ENCODE measurements around the gene PTPRM. TPM values are rescaled to one million over a fixed set of nuclear protein-coding genes. Genes with fewer than 3 reads are reported as not detected.

The PTPRM gene
- total RNA-seq, 1 donor from 2014 or later: 104 TPM

DNA sequence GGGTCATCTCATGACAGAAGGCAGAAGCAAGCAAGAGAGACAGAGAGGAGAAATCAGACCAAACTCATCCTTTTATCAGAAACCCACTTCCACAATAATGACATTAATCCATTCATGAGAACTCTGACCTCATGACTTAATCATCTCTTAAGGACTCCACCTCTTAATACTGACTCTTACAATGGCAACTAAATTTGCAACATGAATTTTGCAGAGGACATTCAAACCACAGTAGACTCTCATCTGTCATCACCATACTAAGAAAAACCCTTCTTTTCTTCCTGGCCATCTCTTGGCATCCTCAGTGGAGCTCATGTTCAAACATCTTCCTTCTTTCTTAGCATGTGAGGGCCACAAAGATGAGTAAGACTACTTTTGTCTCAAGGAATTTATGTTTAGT, 565.9 kb downstream of the PTPRM start:
- no peak for DNase-seq

DNA sequence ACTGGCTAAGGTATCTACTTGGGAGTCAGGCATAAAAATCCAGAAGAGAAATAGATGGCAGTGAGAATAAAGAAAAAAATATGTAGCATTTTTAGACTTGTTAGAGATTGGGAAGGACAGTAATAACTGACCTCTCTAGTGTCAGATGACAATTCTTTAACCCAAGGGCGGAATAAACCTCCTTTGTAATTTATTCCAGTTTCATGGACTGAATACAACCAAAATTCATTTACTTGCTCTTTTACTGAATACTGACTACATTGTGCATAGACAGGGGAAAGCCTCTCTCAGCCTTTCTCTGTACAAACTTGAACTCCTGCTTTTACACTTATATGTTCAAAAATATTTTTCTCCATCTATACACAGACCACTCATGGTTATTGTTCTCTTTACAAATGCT, 566.8 kb downstream of the PTPRM start:
- DNase-seq: no peak

DNA sequence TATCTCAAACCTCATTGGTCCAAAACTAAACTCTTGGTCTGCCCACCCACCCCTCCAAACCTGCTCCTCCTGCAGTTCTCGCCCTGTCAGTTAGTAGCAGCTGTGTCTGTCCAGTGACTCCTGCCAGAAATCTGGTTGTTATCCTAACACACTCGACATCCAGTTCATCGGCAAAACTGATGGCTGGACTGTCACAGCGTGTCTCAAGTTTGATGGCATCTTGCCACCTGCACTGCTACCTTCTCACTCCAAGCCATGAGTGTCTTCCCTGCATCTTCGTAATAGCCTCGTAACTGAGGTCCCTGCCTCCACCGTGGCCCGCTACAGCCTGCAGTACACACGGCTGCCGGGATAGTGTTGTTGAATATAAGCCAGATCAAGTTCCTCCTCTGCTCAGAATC, 572.0 kb downstream of the PTPRM start:
- no peak for DNase-seq

DNA sequence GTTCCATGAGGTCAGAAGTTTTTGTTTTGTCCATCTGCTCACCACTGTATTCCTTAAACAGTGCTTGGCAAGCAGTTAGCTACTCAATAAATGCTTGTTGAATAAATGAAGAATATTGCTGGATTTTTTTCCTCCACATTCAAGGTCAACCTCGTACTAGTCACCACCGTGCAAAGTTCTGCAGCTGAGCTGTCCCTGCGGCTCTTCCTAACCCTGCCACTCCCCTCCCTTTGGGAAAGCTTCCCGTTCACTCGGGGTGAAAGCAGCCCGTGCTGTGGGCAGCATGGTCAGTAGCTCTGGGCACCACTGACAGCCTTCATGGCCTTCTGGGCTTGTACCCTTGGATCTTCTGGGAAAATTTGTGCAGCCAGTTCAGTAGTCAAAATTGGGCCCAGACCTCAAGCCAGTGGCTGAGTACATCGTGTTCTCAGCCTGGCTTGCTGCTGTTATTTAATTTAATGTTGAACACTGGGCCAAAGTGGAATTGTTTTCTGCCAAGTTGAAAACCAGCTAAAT, 572.8 kb downstream of the PTPRM start:
- DNase-seq: no peak

DNA sequence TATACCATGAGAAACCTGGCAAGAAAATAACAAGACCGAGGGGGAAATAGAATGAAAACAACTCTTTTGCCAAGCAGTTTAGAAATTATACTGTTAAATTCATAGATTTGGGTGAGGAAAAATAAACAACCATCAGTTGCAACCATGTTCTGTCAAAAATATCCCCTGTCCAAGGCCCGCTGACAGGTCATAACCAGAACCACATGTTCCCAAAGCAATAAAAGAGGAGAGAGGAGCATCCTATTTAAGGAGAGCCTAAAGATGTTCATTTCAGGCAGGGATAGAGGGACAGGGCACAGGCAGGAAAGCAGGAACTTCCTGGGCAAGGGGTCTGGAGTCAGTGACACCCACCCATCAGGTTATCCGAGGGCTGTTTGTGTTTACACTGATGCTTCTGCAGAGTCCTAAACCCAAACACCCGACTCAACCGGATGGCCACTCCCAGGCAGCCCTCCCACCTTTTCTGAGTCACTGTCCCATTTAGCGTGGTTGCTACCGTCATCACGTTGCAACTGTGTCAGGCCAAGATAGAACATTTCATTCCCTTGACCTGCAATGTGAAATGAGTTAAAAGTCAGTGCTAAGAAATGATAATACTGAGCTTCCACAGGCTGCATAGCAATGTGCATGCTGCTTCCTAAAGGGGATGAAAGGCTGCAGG, 573.9 kb downstream of the PTPRM start:
- peak; percentile 34 for DNase-seq

DNA sequence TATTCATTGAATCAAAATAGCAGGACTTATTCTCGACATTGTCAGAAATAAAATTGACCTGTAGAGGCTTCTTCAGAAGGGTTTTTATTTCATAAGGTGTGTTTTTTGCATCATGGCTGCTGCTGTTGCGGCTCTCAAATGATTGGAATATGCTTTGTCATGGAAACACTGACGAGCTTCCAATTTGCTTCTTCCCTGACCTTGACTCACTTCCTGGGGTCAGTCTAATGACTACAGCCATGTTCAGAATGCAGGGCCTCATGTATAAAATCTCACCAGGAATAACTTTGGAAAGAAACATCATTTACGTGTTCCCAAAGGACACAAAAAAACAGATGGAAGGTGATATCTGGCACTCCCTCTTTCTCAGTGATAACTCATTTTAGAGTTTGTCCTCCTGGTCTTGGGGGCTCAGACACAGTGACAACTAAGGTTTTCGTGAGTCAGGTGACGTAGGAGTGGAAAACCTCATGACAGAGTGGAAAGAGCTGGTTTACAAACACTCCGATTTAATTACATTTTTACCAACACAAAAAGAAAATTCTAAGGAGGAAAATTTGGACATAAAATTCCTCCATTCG, 575.1 kb downstream of the PTPRM start:
- DNase-seq: peak; percentile 85

DNA sequence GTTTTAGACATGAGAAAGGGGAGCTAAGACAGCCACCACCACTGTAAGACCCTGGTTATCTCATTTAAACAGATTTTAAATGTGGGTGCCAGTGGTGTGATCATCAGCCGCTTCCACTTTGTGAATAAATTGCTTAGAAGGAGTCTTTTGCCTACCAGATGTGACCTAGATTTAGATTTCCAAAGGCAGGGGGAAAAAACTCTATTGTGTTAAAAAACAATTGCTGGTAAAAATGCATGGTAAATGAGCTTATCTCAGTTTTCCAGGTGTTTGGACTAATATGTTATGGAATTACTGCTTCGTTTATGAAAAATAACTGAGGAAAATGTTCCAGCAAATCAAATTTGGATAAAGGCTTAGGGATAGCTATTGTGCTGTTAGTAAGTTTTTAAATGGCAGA, 575.8 kb downstream of the PTPRM start:
- DNase-seq: peak; percentile 68

DNA sequence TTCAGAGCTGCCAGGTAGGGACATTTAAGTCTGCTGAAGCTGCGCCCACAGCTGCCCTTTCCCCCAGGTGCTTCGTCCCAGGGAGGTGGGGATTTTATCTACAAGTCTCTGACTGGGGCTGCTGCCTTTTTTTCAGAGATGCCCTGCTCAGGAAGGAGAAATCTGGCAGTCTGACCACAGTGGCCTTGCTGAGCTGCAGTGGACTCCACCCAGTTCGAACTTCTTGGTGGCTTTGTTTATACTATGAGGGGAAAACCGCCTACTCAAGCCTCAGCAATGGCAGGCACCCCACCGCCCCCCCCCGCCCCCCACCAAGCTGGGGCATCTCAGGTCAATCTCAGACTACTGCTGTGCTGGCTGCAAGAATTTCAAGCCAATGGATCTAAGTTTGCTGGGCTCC, 584.1 kb downstream of the PTPRM start:
- DNase-seq: no peak

DNA sequence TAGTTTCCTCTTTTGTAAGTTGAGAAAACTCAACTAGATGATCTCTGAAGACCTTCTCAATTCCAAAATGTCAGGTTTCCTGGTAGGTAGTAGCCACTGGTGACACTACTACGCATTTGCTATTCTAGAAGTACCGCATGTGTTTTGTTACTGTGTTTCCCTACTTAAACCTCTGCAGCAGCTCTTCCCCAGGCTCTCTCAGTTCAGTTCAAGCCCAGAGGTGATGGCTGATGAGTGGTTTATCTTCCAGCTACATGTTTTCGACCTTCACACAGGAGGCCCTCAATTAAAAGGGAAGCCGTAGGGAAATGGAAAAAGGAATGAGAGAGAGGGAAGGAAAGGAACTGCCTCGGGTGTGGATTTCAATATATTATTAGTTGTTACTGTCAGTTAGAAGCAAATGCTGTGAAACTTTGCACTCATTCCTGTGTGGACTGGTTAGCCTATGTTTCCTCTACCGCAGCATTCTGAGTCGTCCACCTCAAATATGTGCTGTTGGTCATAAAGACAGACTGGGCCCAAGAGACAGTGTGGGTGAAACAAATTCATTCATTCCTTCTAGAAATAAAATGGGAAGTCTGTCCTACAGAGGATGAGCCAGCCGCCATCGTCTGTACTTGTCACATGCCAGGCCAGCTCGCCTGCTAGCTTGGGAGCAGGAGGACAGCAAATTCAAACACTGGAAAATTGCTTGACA, 586.9 kb downstream of the PTPRM start:
- DNase-seq: no peak

DNA sequence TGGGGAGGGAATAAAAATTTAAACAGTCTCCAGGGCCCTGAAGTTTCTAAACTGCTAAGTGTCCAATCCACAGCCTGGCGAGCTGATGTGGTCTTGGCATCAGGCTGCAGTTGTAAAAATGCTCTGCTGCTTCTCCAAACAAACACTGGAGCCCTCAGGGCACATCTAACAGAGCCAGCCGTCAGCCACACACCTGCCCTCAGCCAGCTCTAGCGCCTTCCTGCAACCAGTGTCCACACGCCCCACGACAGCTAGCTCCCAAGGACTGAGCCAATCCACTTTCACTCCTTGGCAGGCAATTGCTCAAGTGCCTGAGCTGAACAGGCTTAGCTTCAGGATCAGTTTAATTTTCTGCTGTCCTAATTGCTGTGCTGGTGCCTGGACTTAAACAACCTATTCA, 595.7 kb downstream of the PTPRM start:
- DNase-seq: no peak

DNA sequence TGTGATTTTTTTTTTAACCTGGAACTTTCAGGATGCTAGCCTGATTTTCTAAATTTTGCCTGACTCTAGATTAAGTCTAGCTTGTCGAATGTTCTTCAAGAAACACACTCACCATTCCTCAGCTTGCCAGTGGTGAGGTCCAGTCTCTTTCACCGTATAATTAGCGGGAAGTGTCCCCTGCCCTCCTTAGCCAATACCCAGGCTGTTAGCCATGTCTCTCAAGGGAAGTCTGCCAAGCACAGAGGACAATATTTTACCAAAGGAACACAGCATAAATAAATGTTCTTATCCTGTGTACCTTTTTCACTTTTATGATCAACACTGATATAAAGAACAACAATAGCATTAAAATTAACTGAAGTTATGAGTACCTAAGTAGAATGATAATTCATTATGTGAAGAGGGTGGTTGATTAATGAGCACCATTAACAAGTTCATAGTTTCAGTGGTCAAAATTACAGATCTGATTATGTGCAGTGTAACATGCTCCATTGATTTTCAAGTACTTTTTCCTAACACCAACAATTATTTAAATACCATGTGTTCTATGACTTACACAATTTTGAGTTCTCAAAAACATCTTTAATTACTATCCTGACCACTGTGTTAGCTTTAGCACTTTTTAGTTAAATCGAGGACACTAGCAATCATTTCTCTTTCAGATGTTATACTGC, 596.3 kb downstream of the PTPRM start:
- no peak for DNase-seq

DNA sequence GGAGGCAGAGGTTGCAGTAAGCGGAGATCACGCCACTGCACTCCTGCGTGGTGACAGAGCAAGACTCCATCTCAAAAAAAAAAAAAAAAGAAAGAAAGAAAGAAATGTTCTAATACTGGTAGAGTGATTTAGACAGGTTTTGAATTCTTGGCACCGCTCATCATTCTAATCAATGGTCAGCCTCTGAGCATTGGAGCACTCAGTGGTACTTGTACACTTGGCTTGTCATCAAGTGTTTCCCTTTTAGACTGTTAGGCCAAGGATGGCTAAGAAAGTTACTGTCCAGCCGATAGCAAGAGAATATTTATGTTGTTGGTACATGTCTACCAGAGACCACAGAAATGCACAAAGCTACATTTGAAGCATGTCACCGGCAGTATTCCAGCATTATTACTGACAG, 598.0 kb downstream of the PTPRM start:
- no peak for DNase-seq

DNA sequence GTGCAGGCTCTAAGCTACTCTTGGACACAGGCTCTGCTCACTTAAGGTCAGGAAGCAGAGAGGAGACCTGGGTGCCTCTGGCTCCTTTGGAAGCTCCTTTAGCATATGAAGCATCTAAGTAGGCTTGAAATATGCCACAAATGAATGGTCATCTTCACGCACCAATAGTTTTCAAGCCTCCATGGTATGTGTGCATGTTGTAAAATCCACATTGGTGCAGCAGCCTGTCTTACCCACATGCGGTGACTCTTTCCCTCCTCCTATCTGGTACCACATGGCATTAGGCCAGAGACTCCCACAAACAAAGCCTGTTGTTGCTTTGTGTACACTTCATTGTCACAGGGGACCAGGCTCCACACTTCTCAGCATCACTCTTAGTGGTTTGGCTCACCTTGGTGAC, 599.9 kb downstream of the PTPRM start:
- DNase-seq: no peak

DNA sequence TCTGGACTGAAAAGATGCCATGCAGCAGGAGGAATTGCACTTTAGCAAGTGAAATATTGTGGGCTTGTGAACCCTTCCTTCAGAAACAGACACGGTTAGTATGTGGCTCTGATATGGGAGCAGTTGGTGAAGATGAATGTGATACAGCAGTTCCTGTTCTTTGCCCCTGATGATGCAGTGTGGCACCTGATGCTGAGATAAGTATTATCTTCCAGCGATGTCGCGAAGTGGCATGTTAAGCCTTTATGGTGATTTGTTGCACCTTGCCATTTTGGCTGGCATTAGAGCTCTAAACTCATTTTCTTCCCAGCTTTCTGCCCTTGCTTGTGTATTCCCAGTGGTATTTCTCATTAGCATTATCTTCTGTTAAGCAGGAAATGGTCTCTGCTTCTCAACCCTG, 600.6 kb downstream of the PTPRM start:
- DNase-seq: no peak

DNA sequence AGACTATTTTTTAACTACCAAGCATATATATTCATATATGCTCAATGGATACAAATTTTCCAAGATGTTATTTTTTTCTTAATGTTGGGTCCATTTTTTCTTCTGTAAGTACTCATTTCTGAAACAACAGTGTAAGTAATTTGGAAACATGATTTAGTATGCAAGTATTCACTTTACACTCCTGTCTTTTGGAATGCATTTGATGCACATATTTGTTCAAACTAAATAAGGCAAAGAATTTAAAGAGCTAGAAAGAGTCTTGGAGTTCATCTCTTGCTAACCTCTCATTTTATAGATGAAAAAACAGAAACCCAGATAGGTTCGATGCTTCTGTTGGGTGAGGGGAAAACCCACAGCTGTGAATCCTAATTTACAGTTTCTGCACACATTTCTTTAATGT, 602.6 kb downstream of the PTPRM start:
- DNase-seq: no peak

DNA sequence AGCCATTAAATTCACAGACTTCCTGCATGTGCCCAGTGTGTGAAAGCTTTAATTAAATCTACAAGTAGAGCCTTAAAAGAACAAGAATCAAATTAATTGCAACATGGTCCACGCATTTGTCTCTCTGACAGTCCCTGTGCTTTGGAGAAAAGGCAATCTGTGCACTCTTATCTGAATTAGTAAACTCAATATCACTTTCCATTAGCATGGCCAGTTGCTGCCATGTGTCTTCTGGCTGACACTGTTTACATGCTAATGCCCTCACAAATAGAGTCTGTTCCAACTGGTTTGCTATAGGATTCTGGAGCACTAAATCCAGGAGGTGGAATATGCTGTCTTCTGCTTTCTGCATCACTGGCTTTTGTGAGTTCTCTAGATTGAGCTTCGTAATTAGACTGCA, 607.7 kb downstream of the PTPRM start:
- no peak for DNase-seq

DNA sequence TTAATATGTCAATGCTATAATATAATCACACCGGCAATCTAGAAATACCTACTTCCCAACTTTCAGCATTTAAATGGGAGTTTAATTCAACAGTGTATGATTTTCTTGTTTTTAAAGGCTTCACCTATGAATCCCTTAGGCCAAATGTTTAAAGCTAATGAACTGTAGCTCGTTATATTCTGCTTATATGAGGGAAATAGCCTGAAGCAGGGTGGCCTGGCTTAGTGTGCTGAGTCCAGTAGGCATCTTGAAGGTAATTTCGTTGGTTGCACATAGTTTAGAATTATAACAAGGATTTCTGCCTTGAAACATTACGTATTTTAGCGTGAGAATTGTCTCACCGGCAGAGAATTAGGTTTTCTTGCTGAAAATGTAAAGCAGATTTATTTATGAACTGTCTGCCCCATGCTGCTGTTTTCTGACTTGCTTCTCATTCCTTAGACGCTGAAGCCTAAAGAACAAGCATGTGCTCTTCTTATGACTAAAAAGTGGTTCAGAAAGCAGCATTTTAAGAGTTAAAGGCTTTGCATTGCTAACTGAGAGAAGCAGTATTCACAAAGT, 608.5 kb downstream of the PTPRM start:
- DNase-seq: no peak

DNA sequence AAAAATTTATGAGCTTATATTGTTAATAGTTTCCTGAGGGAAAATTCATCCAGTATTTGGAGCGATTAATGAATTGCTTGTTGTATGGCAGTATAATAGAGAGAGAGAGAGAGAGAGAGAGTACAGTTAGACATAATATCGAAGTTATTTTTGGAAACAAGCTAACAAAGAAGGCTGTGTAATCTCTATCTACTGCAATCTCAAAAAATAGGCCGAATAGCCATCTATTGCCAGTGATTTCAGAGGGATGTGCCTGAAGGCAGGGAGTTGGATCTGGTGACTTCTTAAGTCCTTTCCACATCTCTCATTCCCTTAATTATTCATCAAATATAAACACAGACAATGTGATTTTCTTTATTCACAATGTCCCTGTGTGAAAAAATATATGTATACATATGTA, 609.0 kb downstream of the PTPRM start:
- no peak for DNase-seq

DNA sequence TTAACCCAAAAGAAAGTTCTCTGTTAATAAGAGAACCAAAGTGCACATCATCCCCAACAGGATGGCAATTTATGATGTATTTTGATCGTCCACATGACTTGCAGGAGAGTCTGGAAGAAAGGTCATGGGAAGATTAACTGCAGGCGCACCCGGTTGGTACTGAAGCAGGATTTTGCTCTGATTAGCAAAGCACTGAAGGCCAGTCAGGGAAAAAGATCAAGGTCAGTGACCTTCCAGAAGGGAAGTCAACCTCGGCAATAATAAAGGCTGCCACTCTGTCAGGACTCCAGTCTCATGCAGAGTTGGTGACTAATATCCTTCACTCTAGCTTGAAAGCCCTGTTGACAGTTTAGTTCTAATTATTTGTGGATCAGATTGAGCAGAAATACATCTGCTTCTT, 609.4 kb downstream of the PTPRM start:
- DNase-seq: peak; percentile 36

DNA sequence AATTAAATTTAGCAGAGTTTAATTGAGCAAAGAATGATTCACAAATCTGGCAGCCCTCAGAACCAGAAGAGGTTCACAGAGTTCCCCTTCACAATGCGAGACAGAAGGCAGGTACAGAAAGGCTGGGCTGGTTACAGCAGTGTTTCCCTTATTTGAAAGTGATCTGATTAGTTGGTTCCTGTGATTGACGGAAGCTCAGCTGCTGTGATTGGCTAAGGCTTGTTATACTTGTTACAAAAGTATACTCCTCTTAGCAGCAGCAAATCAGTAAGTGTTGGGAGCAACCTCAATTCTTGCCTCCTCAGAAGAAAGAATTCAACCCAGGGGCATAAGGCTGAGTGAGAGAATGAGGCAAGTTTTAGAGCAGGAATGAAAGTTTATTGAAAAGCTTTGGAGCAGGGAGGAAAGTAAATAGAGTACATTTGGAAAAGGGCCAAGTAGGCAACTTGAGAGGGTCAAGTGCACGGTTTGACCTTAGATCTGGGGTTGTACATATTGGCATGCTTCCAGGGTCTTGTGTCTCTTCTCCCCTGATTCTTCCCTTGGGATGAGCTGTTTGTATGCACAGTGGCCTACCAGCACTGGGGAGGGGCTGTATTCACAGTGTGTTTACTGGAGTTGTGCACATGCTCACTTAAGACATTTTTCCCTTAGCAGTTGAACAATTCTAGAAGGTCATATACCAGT, 610.4 kb downstream of the PTPRM start:
- peak; percentile 34 for DNase-seq

DNA sequence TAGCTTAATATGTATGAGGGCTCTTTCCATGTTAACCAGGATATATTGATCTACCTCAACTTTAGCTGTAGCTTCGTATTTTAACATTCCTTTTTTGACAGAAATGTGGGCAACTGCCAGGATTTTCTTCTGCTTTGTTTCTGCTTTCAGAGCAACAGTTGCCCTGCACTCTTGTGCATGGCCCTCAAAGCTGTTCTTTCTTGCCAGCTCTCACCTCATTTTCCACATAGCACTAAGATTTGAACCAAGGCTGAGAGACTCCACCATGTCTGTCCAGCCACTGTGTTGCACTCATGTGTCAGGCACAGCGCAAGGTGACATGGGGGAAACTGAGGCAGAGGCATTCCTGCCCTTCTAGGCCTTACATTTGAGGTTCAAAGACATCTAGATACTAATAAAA, 619.3 kb downstream of the PTPRM start:
- no peak for DNase-seq

DNA sequence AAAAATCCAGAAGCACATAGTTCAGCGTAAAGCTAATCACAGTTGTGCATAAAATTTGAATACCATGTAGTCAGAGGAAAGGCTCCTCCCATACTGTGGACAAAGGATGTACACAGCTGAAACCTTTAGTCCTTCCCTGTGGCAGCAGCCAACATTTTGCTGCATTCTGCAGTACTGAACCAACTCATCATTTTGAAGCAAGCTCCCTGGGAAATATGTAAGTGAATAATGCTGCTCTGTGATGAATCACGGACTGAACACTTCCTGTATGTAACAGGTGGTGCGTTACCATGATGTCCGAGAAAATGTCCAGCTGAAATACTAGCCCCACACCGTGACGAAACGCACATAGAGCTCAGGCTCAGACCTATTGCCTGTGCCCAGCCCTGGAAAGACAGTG, 621.1 kb downstream of the PTPRM start:
- DNase-seq: peak; percentile 71

DNA sequence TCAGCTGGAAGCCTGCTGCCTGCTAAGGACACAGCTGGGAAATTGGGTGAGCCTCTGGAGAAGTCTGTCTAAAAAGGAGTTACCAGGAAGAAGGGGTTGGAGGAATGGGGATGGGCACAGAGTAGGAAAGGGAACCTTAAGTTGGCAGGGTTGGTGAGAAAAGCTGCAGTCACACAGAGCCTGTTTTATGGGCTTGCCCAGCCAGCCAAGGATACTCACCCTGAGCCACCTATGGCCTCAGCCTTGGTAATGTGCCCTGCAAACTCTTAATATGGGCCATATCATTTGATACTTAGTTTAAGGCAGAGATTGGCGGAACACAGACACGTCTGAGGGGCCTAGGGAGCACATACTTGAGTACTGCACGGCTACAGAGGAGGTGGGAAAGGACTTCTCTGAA, 623.9 kb downstream of the PTPRM start:
- DNase-seq: no peak
